CD4-positive, alpha-beta T cell treated with Interleukin-15 for 4 hours (primary cell): ENCODE measurements around the gene USE1.
"Not testable (repeated sequence)": the region's sequence is repeated elsewhere in the genome, so short reads cannot be mapped to it uniquely, and the experiment has no call there.

Experiments used
- DNase-seq: peaks from one replicate; pipeline ENCODE4 v3.0.0-alpha.2; 2020; ENCODE audit warnings: low spot score

Gene USE1, protein sequence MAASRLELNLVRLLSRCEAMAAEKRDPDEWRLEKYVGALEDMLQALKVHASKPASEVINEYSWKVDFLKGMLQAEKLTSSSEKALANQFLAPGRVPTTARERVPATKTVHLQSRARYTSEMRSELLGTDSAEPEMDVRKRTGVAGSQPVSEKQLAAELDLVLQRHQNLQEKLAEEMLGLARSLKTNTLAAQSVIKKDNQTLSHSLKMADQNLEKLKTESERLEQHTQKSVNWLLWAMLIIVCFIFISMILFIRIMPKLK

DNA sequence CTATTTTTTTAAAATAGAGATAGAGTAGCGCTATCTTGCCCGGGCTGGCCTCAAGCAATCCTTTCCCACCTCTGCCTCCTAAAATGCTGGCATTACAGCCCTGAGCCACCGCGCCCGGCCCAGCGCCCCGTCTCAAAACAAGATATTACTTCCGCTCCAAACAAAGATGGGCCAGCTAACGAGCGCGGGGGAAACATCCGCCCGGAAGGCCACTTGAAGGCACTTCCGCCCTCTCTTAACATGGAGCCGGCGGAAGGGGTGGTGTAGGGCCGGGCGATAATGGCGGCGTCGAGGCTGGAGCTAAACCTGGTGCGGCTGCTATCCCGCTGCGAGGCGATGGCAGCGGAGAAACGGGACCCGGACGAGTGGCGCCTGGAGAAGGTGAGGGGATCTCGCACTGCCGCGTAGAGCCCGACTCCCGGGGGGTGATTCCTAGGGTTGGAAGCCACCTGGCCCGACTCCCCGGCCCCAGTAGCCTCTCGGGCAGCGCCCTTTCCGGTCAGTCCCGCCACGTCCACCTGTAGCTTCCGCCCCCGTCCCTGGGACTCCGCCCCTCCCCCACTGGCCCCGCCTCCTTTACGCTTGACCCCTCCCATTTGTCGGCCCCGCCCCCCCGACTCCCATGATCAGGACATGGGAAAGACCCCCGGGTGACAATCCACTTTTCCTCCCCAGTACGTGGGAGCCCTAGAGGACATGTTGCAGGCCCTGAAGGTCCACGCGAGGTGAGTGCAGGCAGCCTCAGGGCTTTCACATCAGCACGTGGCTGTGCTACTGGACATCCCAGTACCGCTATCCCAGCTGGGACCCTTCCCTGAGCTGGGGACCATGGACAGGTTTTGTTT lies at the start of gene USE1:
USE1 (plus strand) TSS at position 231 of the 845 bp plus-strand sequence; CDS start at position 280, 49 bp downstream.
- peak; percentile 90 for DNase-seq

GRCh38 chr19:17165715-17166114 lies 49.4 kb upstream of the USE1 start:
- DNase-seq, result no peak

DNA sequence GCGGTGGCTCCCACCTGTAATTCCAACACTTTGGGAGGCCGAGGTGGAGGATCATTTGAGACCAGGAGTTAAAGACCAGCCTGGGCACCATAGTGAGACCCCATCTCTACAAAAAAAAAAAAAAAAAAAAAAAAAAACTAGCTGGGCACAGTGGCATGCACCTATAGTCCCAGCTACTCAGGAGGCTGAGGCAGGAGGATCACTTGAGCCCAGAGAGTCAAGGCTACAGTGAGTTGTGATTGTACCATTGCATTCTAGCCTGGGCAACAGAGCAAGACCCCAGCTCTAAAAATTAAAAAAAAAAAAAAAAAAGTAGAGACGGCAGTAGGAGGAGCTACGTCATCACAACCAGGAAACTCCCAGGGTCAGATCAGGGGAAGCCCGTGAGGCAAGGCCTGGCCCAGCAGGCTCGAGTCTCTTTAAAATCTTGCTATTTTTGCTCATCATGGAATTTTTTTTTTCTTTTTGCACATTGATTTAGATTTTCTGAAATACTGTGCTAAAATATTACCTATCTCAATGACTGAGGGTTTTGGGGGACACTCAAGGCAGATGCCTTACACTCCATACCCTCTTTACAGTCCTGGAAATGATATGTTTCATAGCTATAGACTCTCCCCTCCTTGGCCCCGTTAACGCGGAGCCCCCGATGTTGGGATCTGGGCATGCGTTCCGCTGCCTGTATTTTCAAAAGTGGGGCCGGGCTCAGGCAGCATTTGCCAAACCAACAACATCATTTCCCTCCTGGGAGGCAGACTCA lies 44.4 kb upstream of the USE1 start:
- DNase-seq, result no peak

- no peak for DNase-seq
Observed at GRCh38 chr19:17171874-17172273, 43.3 kb upstream of the USE1 start.

- no peak for DNase-seq
Observed at GRCh38 chr19:17172624-17173345, 42.4 kb upstream of the USE1 start.

DNA sequence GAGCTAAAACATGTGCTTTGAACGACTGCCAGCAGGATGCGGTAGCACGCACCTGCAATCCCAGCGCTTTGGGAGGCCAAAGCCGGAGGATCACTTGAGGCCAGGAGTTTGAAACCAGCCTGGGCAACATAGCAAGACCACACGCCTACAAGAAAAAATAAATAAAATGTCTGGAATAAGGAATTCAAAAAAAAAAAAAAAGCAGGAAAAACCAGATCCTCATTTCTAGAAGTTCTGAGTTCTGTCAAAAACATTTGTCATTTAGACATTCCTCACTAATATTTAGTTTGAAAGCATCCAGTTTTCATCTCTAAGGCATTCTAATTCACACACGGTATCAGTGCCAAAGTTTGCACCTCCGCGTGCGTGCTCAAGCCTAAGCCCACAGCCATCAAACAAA lies 36.9 kb upstream of the USE1 start:
- no peak for DNase-seq

GRCh38 chr19:17180997-17181702 lies 34.0 kb upstream of the USE1 start:
- DNase-seq, result no peak

DNA sequence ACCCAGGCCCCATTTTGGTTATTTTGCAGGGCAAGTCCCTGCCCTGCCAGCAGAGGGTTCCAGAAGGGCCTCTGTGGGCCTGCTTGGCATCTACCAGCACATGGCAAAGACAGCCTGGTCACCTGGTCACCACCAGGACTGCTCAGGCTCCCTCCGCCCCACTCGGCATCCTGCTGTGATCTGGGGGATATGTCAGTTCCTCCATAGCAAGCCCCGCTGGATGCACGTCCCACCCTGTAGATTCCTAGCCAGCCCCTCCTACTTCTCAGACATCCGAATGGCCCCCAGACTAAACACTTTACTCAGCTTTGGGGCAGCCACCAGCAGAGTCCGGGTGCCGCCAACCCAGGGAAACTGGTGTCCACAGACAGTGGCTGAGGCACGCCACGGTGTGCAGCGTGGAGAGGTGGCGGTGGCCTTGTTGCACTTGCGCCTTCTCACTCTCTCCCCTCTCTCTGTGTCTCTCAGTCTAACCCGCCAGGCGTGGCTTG lies 31.8 kb upstream of the USE1 start:
- peak; percentile 15 for DNase-seq

DNA sequence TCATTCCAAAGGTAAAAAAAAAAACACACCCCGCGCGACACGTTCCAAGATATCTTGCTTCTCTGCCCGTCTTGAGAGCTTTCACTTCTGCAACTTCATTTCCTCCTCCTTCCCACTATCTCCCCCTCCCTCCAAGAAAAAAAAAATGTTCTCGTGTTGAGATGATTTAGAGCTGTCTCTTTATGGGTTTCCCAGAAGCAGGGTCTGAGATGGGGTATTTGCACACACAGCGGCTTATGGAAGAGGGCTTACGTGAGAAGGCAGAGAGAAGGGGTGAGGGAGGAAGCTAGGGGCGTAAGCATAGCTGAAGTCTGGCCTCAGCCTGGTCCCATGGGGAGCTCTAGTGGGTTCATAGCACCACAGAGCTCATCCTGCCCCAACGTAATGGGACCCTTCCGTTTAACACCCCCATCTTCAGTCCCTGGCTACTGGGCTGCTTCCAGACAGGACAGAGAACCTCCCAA lies 31.3 kb upstream of the USE1 start:
- DNase-seq, result peak; percentile 24

- peak; percentile 68 for DNase-seq
Observed at GRCh38 chr19:17184371-17184841, 30.8 kb upstream of the USE1 start.

GRCh38 chr19:17185590-17185989 lies 29.6 kb upstream of the USE1 start:
- DNase-seq, result no peak

DNA sequence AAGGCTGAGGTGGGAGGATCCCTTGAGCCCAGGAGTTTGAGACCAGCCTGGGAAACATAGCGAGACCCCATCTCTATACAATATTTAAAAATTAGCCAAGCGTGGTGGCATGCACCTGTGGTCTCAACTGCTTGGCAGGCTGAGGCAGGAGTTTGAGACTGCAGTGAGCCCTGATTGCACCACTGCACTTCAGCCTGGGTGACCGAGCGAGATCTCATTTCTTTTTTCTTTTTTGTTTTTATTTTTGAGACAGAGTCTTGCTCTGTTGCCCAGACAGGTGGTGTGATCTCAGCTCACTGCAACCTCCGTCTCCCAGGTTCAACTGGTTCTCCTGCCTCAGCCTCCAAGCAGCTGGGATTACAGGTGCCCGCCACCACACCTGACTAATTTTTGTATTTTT lies 23.4 kb upstream of the USE1 start:
- not testable (repeated sequence) for DNase-seq

GRCh38 chr19:17192751-17193150 lies 22.4 kb upstream of the USE1 start:
- DNase-seq, result no peak

GRCh38 chr19:17194608-17195007 lies 20.5 kb upstream of the USE1 start:
- DNase-seq, result no peak

DNA sequence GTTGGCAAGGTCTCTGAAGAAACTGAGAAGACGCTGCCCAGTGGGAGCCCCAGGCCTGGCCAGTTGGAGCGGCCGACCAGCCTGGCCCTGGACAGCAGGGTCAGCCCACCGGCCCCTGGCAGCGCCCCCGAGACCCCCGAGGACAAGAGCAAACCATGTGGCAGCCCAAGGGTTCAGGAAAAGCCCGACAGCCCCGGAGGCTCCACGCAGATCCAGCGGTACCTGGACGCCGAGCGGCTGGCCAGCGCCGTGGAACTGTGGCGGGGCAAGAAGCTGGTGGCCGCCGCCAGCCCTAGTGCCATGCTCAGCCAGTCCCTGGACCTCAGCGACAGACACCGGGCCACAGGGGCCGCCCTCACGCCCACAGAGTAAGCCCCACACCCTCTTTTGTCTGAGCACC lies 20.1 kb upstream of the USE1 start:
- DNase-seq, result no peak

GRCh38 chr19:17196610-17197009 lies 18.5 kb upstream of the USE1 start:
- no peak for DNase-seq

DNA sequence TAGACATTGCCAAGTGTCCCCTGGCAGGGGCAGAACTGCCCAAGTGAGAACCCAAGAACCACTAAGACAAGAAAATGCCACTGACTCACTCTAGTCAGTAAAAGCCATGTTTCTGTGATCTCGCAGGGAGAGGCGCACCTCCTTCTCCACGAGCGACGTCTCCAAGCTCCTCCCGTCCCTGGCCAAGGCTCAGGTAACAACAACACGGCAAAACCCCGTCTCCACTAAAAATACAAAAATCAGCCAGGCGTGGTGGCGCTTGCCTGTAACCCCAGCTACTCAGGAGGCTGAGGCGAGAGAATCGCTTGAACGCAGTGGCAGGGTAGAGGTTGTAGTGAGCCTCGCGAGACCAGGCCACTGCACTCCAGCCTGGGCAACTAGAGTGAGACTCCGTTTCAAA lies 17.5 kb upstream of the USE1 start:
- DNase-seq, result no peak

GRCh38 chr19:17200408-17201079 lies 14.6 kb upstream of the USE1 start:
- no peak for DNase-seq

GRCh38 chr19:17202249-17202648 lies 12.9 kb upstream of the USE1 start:
- no peak for DNase-seq

- no peak for DNase-seq
Observed at GRCh38 chr19:17202713-17203112, 12.4 kb upstream of the USE1 start.
